ENCODE data around the gene MAP3K20. TPM values are rescaled to one million over a fixed set of nuclear protein-coding genes. Genes with fewer than 3 reads are reported as not detected.

Gene MAP3K20
- total RNA-seq, 1 experiment from 2014 or later = 150 TPM

DNA sequence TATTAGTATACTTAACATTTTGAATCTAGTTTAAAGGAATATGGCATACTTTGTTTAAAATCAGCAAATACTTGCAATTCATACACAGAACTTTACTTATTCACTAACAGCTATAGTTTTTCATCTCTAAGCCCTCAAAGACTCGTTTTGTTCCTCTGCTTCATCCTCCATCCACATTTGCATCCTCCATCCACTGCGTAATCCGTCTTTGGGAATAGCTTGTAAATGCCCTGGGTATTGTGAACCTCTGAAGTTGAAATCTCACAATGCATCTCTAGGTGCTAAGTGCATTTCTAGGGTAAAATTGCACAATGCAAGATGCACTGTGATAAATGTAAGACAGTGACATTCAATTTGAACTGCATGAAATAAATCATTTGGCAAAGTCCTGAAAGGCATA is 163.2 kb downstream of the MAP3K20 start:
- intact Hi-C loops (cut with micrococcal nuclease) = no loop called here
- no peak overlapping the region for H3K27ac Mint-ChIP-seq (ENCODE audit: low read depth, unreplicated experiment)
- no TSS peak for BruUV-seq (replicated peaks)
- no peak overlapping the region for H3K4me3 Mint-ChIP-seq (ENCODE audit: unreplicated experiment)
- H3K27me3 Mint-ChIP-seq (ENCODE audit: insufficient read depth, unreplicated experiment) = no peaks in the 10 kb centered on the region
- peaks cover 87% of the 10 kb centered on the region for H3K36me3 Mint-ChIP-seq (ENCODE audit: insufficient read depth, unreplicated experiment)
- CTCF ChIA-PET = interaction anchor here (0.9 kb wide), 1 partner anchor 28 kb away, joined by 3 read pairs; no protein-coding TSS in a partner anchor
- no peaks in the 10 kb centered on the region for H3K4me1 Mint-ChIP-seq (ENCODE audit: insufficient read depth, unreplicated experiment)
- POLR2A ChIA-PET = interaction anchor here (0.5 to 0.8 kb wide), 3 partner anchors 10 to 680 kb away, joined by 3 to 4 read pairs (median 4); no protein-coding TSS in a partner anchor
- no peak for DNase-seq (ENCODE audit: unreplicated experiment)
- TF ChIP-seq, protein P1, sequence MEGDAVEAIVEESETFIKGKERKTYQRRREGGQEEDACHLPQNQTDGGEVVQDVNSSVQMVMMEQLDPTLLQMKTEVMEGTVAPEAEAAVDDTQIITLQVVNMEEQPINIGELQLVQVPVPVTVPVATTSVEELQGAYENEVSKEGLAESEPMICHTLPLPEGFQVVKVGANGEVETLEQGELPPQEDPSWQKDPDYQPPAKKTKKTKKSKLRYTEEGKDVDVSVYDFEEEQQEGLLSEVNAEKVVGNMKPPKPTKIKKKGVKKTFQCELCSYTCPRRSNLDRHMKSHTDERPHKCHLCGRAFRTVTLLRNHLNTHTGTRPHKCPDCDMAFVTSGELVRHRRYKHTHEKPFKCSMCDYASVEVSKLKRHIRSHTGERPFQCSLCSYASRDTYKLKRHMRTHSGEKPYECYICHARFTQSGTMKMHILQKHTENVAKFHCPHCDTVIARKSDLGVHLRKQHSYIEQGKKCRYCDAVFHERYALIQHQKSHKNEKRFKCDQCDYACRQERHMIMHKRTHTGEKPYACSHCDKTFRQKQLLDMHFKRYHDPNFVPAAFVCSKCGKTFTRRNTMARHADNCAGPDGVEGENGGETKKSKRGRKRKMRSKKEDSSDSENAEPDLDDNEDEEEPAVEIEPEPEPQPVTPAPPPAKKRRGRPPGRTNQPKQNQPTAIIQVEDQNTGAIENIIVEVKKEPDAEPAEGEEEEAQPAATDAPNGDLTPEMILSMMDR (IDR thresholded peaks at IDR 0.05; ENCODE audit: unreplicated experiment) = no peak
- H3K9me3 Mint-ChIP-seq (ENCODE audit: unreplicated experiment) = no peaks in the 10 kb centered on the region

DNA sequence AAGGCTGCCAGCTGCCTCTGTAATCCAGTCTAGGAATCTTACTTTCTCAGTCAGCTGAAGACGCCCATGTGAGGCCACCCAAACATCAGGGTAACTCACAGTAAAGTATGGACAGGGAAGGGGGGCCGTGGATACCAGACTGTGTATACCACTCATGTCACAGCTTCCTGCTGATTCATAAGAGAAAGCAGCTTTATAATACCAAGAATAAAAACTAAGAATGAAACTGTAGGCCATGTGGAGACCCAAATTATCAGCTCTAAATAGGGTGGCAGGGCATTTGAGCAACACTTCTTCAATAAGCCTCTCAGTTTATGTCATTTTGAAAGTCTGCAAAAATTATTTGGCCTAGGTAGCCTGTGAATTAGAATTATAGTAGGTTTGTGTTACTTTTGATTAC is 164.0 kb downstream of the MAP3K20 start:
- DNase-seq (ENCODE audit: unreplicated experiment) = no peak
- POLR2A ChIA-PET = interaction anchor here (0.5 to 1.4 kb wide), 3 partner anchors 15 to 29 kb away, joined by 3 to 4 read pairs (median 4); no protein-coding TSS in a partner anchor
- Mint-ChIP-seq H3K27me3 (ENCODE audit: insufficient read depth, unreplicated experiment) (no peaks in the 10 kb centered on the region), H3K4me1 (ENCODE audit: insufficient read depth, unreplicated experiment) (no peaks in the 10 kb centered on the region), H3K27ac (ENCODE audit: low read depth, unreplicated experiment) (no peak overlapping the region), H3K9me3 (ENCODE audit: unreplicated experiment) (no peaks in the 10 kb centered on the region), H3K36me3 (ENCODE audit: insufficient read depth, unreplicated experiment) (peaks cover 86% of the 10 kb centered on the region), H3K4me3 (ENCODE audit: unreplicated experiment) (no peak overlapping the region)
- intact Hi-C loops (cut with micrococcal nuclease) = loop anchor here (10.0 kb wide), 1 partner anchor 115 kb away; the partner anchor contains the start of gene CDCA7
- no TSS peak for BruUV-seq (replicated peaks)
- CTCF ChIA-PET = interaction anchor here (0.6 to 0.9 kb wide), 2 partner anchors 29 to 213 kb away, joined by 3 read pairs; no protein-coding TSS in a partner anchor
- TF ChIP-seq, protein P1 (IDR thresholded peaks at IDR 0.05; ENCODE audit: unreplicated experiment) = no peak

GRCh38 chr2:173240083-173240482 is 164.4 kb downstream of the MAP3K20 start:
- CTCF ChIA-PET = interaction anchor here (0.6 to 0.7 kb wide), 2 partner anchors 214 to 307 kb away, joined by 3 read pairs; no protein-coding TSS in a partner anchor
- H3K36me3 Mint-ChIP-seq (ENCODE audit: insufficient read depth, unreplicated experiment) = peaks cover 89% of the 10 kb centered on the region

GRCh38 chr2:173241643-173242042 is 166.0 kb downstream of the MAP3K20 start:
- ChIA-PET CTCF (interaction anchor here (0.6 kb wide), 1 partner anchor 450 kb away, joined by 3 read pairs; no protein-coding TSS in a partner anchor), POLR2A (interaction anchor here (0.6 to 1.5 kb wide), 2 partner anchors 10 to 548 kb away, joined by 3 to 4 read pairs; no protein-coding TSS in a partner anchor)
- H3K4me3 Mint-ChIP-seq (ENCODE audit: unreplicated experiment) = no peak overlapping the region

More at GRCh38 chr2:173240083-173240482, 164.4 kb downstream of the MAP3K20 start:
- no peaks in the 10 kb centered on the region for H3K9me3 Mint-ChIP-seq (ENCODE audit: unreplicated experiment)
- no peaks in the 10 kb centered on the region for H3K27me3 Mint-ChIP-seq (ENCODE audit: insufficient read depth, unreplicated experiment)
- H3K4me1 Mint-ChIP-seq (ENCODE audit: insufficient read depth, unreplicated experiment) = no peaks in the 10 kb centered on the region
- no TSS peak for BruUV-seq (replicated peaks)
- no peak overlapping the region for H3K27ac Mint-ChIP-seq (ENCODE audit: low read depth, unreplicated experiment)
- TF ChIP-seq, protein P1 (IDR thresholded peaks at IDR 0.05; ENCODE audit: unreplicated experiment) = no peak
- no peak overlapping the region for H3K4me3 Mint-ChIP-seq (ENCODE audit: unreplicated experiment)
- intact Hi-C loops (cut with micrococcal nuclease) = loop anchor here (10.0 kb wide), 1 partner anchor 115 kb away; the partner anchor contains the start of gene CDCA7
- POLR2A ChIA-PET = interaction anchor here (1.0 to 1.4 kb wide), 2 partner anchors 16 to 29 kb away, joined by 3 to 4 read pairs; no protein-coding TSS in a partner anchor
- DNase-seq (ENCODE audit: unreplicated experiment) = no peak

More at GRCh38 chr2:173241643-173242042, 166.0 kb downstream of the MAP3K20 start:
- DNase-seq (ENCODE audit: unreplicated experiment) = no peak
- Mint-ChIP-seq H3K27ac (ENCODE audit: low read depth, unreplicated experiment) (no peak overlapping the region), H3K27me3 (ENCODE audit: insufficient read depth, unreplicated experiment) (no peaks in the 10 kb centered on the region), H3K36me3 (ENCODE audit: insufficient read depth, unreplicated experiment) (peaks cover 85% of the 10 kb centered on the region), H3K4me1 (ENCODE audit: insufficient read depth, unreplicated experiment) (no peaks in the 10 kb centered on the region), H3K9me3 (ENCODE audit: unreplicated experiment) (no peaks in the 10 kb centered on the region)
- intact Hi-C loops (cut with micrococcal nuclease) = loop anchor here (10.0 kb wide), 1 partner anchor 113 kb away; the partner anchor contains the start of gene CDCA7
- TF ChIP-seq, protein P1 (IDR thresholded peaks at IDR 0.05; ENCODE audit: unreplicated experiment) = no peak
- no TSS peak for BruUV-seq (replicated peaks)

Measured in MCF 10A (cell line).